HEK293 (cell line): ENCODE measurements around the gene SMCHD1.

Experiments
- ATF2 ChIP-seq: fragments of 450-650 bp; formaldehyde crosslinking; IDR thresholded peaks from 2 replicates; pipeline ENCODE4 v1.5.1; 2016; ENCODE audit warnings: missing biosample characterization, missing genetic modification characterization, low read depth
- GLIS2 ChIP-seq: fragments of 450-650 bp; formaldehyde crosslinking; IDR thresholded peaks from 2 replicates; pipeline ENCODE4 v1.5.1; 2016; ENCODE audit warnings: missing biosample characterization, missing genetic modification characterization
- HOXA7 ChIP-seq: sonication (generic); formaldehyde crosslinking; IDR thresholded peaks from 2 replicates; pipeline ENCODE4 v1.8.1; 2022; ENCODE audit warnings: missing genetic modification reagents, borderline replicate concordance
- KLF7 ChIP-seq: fragments of 450-650 bp; formaldehyde crosslinking; IDR thresholded peaks from 2 replicates; pipeline ENCODE4 v1.5.1; 2016; ENCODE audit warnings: missing biosample characterization, missing genetic modification characterization, borderline replicate concordance
- KLF8 ChIP-seq: fragments of 450-650 bp; formaldehyde crosslinking; IDR thresholded peaks from 2 replicates; pipeline ENCODE4 v1.5.1; 2016; ENCODE audit warnings: missing biosample characterization, missing genetic modification characterization
- MEIS1 ChIP-seq: sonication (generic); formaldehyde crosslinking; IDR thresholded peaks from 2 replicates; pipeline ENCODE4 v1.8.1; 2022; ENCODE audit warnings: missing genetic modification reagents, mild to moderate bottlenecking, borderline replicate concordance
- SCRT2 ChIP-seq: fragments of 450-650 bp; formaldehyde crosslinking; IDR thresholded peaks from 2 replicates; pipeline ENCODE4 v1.5.1; 2016; ENCODE audit warnings: missing biosample characterization, missing genetic modification characterization
- ZBTB48 ChIP-seq: fragments of 450-650 bp; formaldehyde crosslinking; IDR thresholded peaks from 2 replicates; pipeline ENCODE4 v1.5.1; 2016; ENCODE audit warnings: missing biosample characterization, missing genetic modification characterization
- ZFP69B ChIP-seq: fragments of 450-650 bp; formaldehyde crosslinking; IDR thresholded peaks from 2 replicates; pipeline ENCODE4 v1.5.1; 2016; ENCODE audit warnings: missing biosample characterization, missing genetic modification characterization
- ZNF138 ChIP-seq: fragments of 450-650 bp; formaldehyde crosslinking; IDR thresholded peaks from 2 replicates; pipeline ENCODE4 v1.5.1; 2016; ENCODE audit warnings: missing biosample characterization, missing genetic modification characterization, borderline replicate concordance
- ZNF16 ChIP-seq: fragments of 450-650 bp; formaldehyde crosslinking; IDR thresholded peaks from 2 replicates; pipeline ENCODE4 v1.5.1; 2016; ENCODE audit warnings: low read depth, missing biosample characterization, missing genetic modification characterization
- ZNF19 ChIP-seq: fragments of 450-650 bp; formaldehyde crosslinking; IDR thresholded peaks from 2 replicates; pipeline ENCODE4; 2016; ENCODE audit warnings: missing biosample characterization, missing genetic modification characterization, low read depth
- ZNF248 ChIP-seq: fragments of 450-650 bp; formaldehyde crosslinking; IDR thresholded peaks from 2 replicates; pipeline ENCODE4 v1.5.1; 2017; ENCODE audit warnings: missing biosample characterization, missing genetic modification characterization
- ZNF292 ChIP-seq: fragments of 450-650 bp; formaldehyde crosslinking; IDR thresholded peaks from 2 replicates; pipeline ENCODE4 v1.5.1; 2016; ENCODE audit warnings: low read depth, missing biosample characterization, missing genetic modification characterization, borderline replicate concordance
- ZNF521 ChIP-seq: fragments of 450-650 bp; formaldehyde crosslinking; IDR thresholded peaks from 2 replicates; pipeline ENCODE4 v1.5.1; 2017; ENCODE audit warnings: missing biosample characterization, mild to moderate bottlenecking, missing genetic modification characterization
- ZNF529 ChIP-seq: fragments of 450-650 bp; formaldehyde crosslinking; IDR thresholded peaks from 2 replicates; pipeline ENCODE4 v1.5.1; 2017; ENCODE audit warnings: missing genetic modification characterization, missing biosample characterization; ENCODE audit not compliant: insufficient replicate concordance
- ZNF555 ChIP-seq: fragments of 450-650 bp; formaldehyde crosslinking; conservative IDR thresholded peaks from 2 replicates; pipeline ENCODE4 v1.5.1; 2017; ENCODE audit warnings: missing biosample characterization, mild to moderate bottlenecking, missing genetic modification characterization, inconsistent platforms
- ZNF610 ChIP-seq: fragments of 450-650 bp; formaldehyde crosslinking; IDR thresholded peaks from 2 replicates; pipeline ENCODE4 v1.5.1; 2016; ENCODE audit warnings: missing biosample characterization, missing genetic modification characterization, borderline replicate concordance
- ZNF639 ChIP-seq: fragments of 450-650 bp; formaldehyde crosslinking; IDR thresholded peaks from 2 replicates; pipeline ENCODE4 v1.5.1; 2016; ENCODE audit warnings: missing biosample characterization, missing genetic modification characterization
- ZNF658 ChIP-seq: fragments of 450-650 bp; formaldehyde crosslinking; IDR thresholded peaks from 2 replicates; pipeline ENCODE4; 2016; ENCODE audit warnings: missing biosample characterization, missing genetic modification characterization
- ZNF707 ChIP-seq: fragments of 450-650 bp; formaldehyde crosslinking; IDR thresholded peaks from 2 replicates; pipeline ENCODE4 v1.5.1; 2016; ENCODE audit warnings: missing biosample characterization, missing genetic modification characterization
- ZNF830 ChIP-seq: fragments of 450-650 bp; IDR thresholded peaks from 2 replicates; pipeline ENCODE4 v1.5.0; 2018; ENCODE audit warnings: missing biosample characterization, missing genetic modification characterization, low read depth, mild to moderate bottlenecking, moderate library complexity
- ZSCAN23 ChIP-seq: fragments of 450-650 bp; formaldehyde crosslinking; IDR thresholded peaks from 2 replicates; pipeline ENCODE4 v1.5.1; 2016; ENCODE audit warnings: missing biosample characterization, missing genetic modification characterization
- TF ChIP-seq, protein P1 (sequence below): fragments of 450-650 bp; formaldehyde crosslinking; IDR thresholded peaks from 2 replicates; pipeline ENCODE4 v1.5.1; 2016; ENCODE audit warnings: missing biosample characterization, missing genetic modification characterization
- TF ChIP-seq, protein P2 (sequence below): fragments of 450-650 bp; formaldehyde crosslinking; IDR thresholded peaks from 2 replicates; pipeline ENCODE4 v1.5.1; 2017; ENCODE audit warnings: missing biosample characterization, missing genetic modification characterization
- TF ChIP-seq, protein P3 (sequence below): fragments of 450-650 bp; formaldehyde crosslinking; IDR thresholded peaks from 2 replicates; pipeline ENCODE4 v1.5.1; 2016; ENCODE audit warnings: missing biosample characterization, missing genetic modification characterization
- TF ChIP-seq, protein P4 (sequence below): fragments of 450-650 bp; formaldehyde crosslinking; IDR thresholded peaks from 2 replicates; pipeline ENCODE4 v1.5.1; 2017; ENCODE audit warnings: missing biosample characterization, missing genetic modification characterization

SMCHD1 gene

GRCh38 chr18:2655178-2655953, at the start of gene SMCHD1 (continued):
- no peak for TF ChIP-seq SCRT2 (tag by site-specific recombination)
- no peak for TF ChIP-seq MEIS1 (CRISPR knock-in tag)
- no peak for TF ChIP-seq ZNF555 (tag by site-specific recombination)
- no peak for TF ChIP-seq HOXA7 (CRISPR knock-in tag)
- 0 out of 2 replicates have a peak, but pooled peaks have one; percentile 25 for TF ChIP-seq KLF7 (tag by site-specific recombination)
- TF ChIP-seq KLF8 (tag by site-specific recombination): peak; percentile 35; the same call in 1 of the 2 replicates
- TF ChIP-seq ZNF830: no peak
- TF ChIP-seq ZNF529 (tag by site-specific recombination): no peak
- no peak for TF ChIP-seq ZNF521 (tag by site-specific recombination)
- TF ChIP-seq, protein P1, sequence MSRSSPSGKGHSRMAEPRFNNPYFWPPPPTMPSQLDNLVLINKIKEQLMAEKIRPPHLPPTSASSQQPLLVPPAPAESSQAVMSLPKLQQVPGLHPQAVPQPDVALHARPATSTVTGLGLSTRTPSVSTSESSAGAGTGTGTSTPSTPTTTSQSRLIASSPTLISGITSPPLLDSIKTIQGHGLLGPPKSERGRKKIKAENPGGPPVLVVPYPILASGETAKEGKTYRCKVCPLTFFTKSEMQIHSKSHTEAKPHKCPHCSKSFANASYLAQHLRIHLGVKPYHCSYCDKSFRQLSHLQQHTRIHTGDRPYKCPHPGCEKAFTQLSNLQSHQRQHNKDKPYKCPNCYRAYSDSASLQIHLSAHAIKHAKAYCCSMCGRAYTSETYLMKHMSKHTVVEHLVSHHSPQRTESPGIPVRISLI (tag by site-specific recombination): no peak
- TF ChIP-seq, protein P2, sequence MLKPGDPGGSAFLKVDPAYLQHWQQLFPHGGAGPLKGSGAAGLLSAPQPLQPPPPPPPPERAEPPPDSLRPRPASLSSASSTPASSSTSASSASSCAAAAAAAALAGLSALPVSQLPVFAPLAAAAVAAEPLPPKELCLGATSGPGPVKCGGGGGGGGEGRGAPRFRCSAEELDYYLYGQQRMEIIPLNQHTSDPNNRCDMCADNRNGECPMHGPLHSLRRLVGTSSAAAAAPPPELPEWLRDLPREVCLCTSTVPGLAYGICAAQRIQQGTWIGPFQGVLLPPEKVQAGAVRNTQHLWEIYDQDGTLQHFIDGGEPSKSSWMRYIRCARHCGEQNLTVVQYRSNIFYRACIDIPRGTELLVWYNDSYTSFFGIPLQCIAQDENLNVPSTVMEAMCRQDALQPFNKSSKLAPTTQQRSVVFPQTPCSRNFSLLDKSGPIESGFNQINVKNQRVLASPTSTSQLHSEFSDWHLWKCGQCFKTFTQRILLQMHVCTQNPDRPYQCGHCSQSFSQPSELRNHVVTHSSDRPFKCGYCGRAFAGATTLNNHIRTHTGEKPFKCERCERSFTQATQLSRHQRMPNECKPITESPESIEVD (tag by site-specific recombination): no peak
- TF ChIP-seq ZBTB48 (tag by site-specific recombination): peak; percentile 41; the same call in 1 of the 2 replicates
- no peak for TF ChIP-seq ZFP69B
- TF ChIP-seq ZNF292 (tag by site-specific recombination): no peak
- TF ChIP-seq ZNF639 (tag by site-specific recombination): no peak; the same call in 1 of the 2 replicates
- TF ChIP-seq, protein P3, sequence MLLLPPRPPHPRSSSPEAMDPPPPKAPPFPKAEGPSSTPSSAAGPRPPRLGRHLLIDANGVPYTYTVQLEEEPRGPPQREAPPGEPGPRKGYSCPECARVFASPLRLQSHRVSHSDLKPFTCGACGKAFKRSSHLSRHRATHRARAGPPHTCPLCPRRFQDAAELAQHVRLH (tag by site-specific recombination): no peak
- TF ChIP-seq ZNF707 (tag by site-specific recombination): no peak
- TF ChIP-seq ZNF658: no peak
- TF ChIP-seq ZNF19 (tag by site-specific recombination): no peak
- TF ChIP-seq ZNF610 (tag by site-specific recombination): 0 out of 2 replicates have a peak, but pooled peaks have one; percentile 45
- TF ChIP-seq ATF2 (tag by site-specific recombination): no peak
- TF ChIP-seq ZSCAN23 (tag by site-specific recombination): no peak
- no peak for TF ChIP-seq ZNF248 (tag by site-specific recombination)
- TF ChIP-seq, protein P4, sequence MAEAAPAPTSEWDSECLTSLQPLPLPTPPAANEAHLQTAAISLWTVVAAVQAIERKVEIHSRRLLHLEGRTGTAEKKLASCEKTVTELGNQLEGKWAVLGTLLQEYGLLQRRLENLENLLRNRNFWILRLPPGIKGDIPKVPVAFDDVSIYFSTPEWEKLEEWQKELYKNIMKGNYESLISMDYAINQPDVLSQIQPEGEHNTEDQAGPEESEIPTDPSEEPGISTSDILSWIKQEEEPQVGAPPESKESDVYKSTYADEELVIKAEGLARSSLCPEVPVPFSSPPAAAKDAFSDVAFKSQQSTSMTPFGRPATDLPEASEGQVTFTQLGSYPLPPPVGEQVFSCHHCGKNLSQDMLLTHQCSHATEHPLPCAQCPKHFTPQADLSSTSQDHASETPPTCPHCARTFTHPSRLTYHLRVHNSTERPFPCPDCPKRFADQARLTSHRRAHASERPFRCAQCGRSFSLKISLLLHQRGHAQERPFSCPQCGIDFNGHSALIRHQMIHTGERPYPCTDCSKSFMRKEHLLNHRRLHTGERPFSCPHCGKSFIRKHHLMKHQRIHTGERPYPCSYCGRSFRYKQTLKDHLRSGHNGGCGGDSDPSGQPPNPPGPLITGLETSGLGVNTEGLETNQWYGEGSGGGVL (tag by site-specific recombination): no peak
- TF ChIP-seq GLIS2 (tag by site-specific recombination): peak; percentile 51
- no peak for TF ChIP-seq ZNF16 (tag by site-specific recombination)
- no peak for TF ChIP-seq ZNF138 (tag by site-specific recombination)
